Neuronal stem cell (in vitro differentiated cells): ENCODE results near the gene APOBR.
"Not testable (repeated sequence)": the region's sequence is repeated elsewhere in the genome, so short reads cannot be mapped to it uniquely, and the experiment has no call there.

Experiments
- DNase-seq: peaks from one replicate; pipeline ENCODE4 v3.0.0-alpha.2; 2013; ENCODE audit warnings: low spot score
- H2AFZ ChIP-seq: one replicate; pipeline ENCODE4 v1.6.1; 2013; ENCODE audit warnings: mild to moderate bottlenecking, low read length, inconsistent platforms
- H2AK5ac ChIP-seq: 2 replicates; pipeline ENCODE4 v1.6.1; 2013; ENCODE audit warnings: low read depth, mild to moderate bottlenecking, inconsistent platforms, low read length, moderate library complexity, mixed read lengths
- H2BK120ac ChIP-seq: 2 replicates; pipeline ENCODE4 v1.6.1; 2013; ENCODE audit warnings: low read depth, mild to moderate bottlenecking, inconsistent platforms, low read length, moderate library complexity, mixed read lengths
- H2BK12ac ChIP-seq: one replicate; pipeline ENCODE4 v1.6.1; 2013; ENCODE audit warnings: low read length, inconsistent platforms
- H2BK15ac ChIP-seq: 2 replicates; pipeline ENCODE4 v1.6.1; 2013; ENCODE audit warnings: mild to moderate bottlenecking, low read length, inconsistent platforms, mixed read lengths
- H2BK5ac ChIP-seq: one replicate; pipeline ENCODE4 v1.6.1; 2013; ENCODE audit warnings: inconsistent platforms, mild to moderate bottlenecking, low read length, moderate library complexity
- H3K14ac ChIP-seq: one replicate; pipeline ENCODE4 v1.6.1; 2013; ENCODE audit warnings: low read length, inconsistent platforms
- H3K18ac ChIP-seq: 2 replicates; pipeline ENCODE4 v1.6.1; 2013; ENCODE audit warnings: low read length, inconsistent platforms
- H3K23ac ChIP-seq: 2 replicates; pipeline ENCODE4 v1.6.1; 2013; ENCODE audit warnings: low read depth, mild to moderate bottlenecking, mixed read lengths, low read length, inconsistent platforms; ENCODE audit not compliant: poor library complexity
- H3K27ac ChIP-seq: replicated peaks from 3 replicates; pipeline ENCODE4 v1.5.1; 2013; ENCODE audit warnings: low read length, inconsistent platforms
- H3K27me3 ChIP-seq, 3 experiments: 2 replicates each; pipeline ENCODE4 v1.6.1; 2013; ENCODE audit warnings: low read length in 3 of 3, mild to moderate bottlenecking in 2 of 3, inconsistent platforms in 1 of 3, low read depth in 1 of 3, mixed read lengths in 1 of 3, moderate library complexity in 1 of 3; ENCODE audit not compliant: control insufficient read depth in 3 of 3, insufficient read depth in 3 of 3
- H3K36me3 ChIP-seq, 2 donors: replicated peaks in 1 of 2; 2 replicates each; pipeline ENCODE4 v1.6.1; 2013; ENCODE audit warnings: low read length in 2 of 2; ENCODE audit not compliant: control insufficient read depth in 2 of 2, insufficient read depth in 2 of 2
- H3K4ac ChIP-seq: 2 replicates; pipeline ENCODE4 v1.6.1; 2013; ENCODE audit warnings: inconsistent platforms, mild to moderate bottlenecking, low read length, moderate library complexity
- H3K4me1 ChIP-seq, 2 donors: 1 replicate in 1 of 2; 2 replicates in 1 of 2; pipeline ENCODE4 v1.6.1; 2013; ENCODE audit warnings: low read length in 2 of 2, low read depth in 1 of 2; ENCODE audit not compliant: control insufficient read depth in 2 of 2, insufficient read depth in 1 of 2
- H3K4me2 ChIP-seq: one replicate; pipeline ENCODE4 v1.6.1; 2013; ENCODE audit warnings: mild to moderate bottlenecking, low read length, inconsistent platforms; ENCODE audit not compliant: insufficient read depth, poor library complexity, severe bottlenecking
- H3K4me3 ChIP-seq, 2 donors: 2 replicates each; pipeline ENCODE4 v1.5.1; 2013; ENCODE audit warnings: low read length in 2 of 2, mild to moderate bottlenecking in 2 of 2, inconsistent platforms in 1 of 2, moderate library complexity in 1 of 2
- H3K79me1 ChIP-seq: one replicate; pipeline ENCODE4 v1.6.1; 2013; ENCODE audit warnings: low read depth, mild to moderate bottlenecking, inconsistent platforms, low read length, moderate library complexity
- H3K9ac ChIP-seq: one replicate; pipeline ENCODE4 v1.6.1; 2013; ENCODE audit warnings: mild to moderate bottlenecking, low read depth, low read length, inconsistent platforms; ENCODE audit not compliant: poor library complexity
- H3K9me3 ChIP-seq, 2 donors: replicated peaks in 1 of 2; 2 replicates each; pipeline versions ENCODE3 to v1.6.1; 2013; ENCODE audit warnings: low read length in 2 of 2, mild to moderate bottlenecking in 2 of 2, inconsistent platforms in 1 of 2, low read depth in 1 of 2, mixed read lengths in 1 of 2, moderate library complexity in 1 of 2; ENCODE audit not compliant: control insufficient read depth in 2 of 2, insufficient read depth in 1 of 2
- H4K8ac ChIP-seq: one replicate; pipeline ENCODE4 v1.6.1; 2013; ENCODE audit warnings: low read depth, mild to moderate bottlenecking, inconsistent platforms, low read length, moderate library complexity
- H4K91ac ChIP-seq: one replicate; pipeline ENCODE4 v1.6.1; 2013; ENCODE audit warnings: low read length, low read depth, mild to moderate bottlenecking, inconsistent platforms; ENCODE audit not compliant: poor library complexity
- WGBS, 2 donors: extraction: QIAGEN DNeasy Blood & Tissue Kit; methylation state at CpG; one replicate each; pipeline ENCODE4 v1.1.7; 2013; ENCODE audit warnings: missing lambda C conversion rate in 2 of 2, mixed read lengths in 1 of 2; ENCODE audit not compliant: insufficient read length in 2 of 2, insufficient replicate concordance in 1 of 2; ENCODE audit errors: extremely low coverage in 2 of 2; 5-methylcytosine and 5-hydroxymethylcytosine counted together

The APOBR gene

DNA sequence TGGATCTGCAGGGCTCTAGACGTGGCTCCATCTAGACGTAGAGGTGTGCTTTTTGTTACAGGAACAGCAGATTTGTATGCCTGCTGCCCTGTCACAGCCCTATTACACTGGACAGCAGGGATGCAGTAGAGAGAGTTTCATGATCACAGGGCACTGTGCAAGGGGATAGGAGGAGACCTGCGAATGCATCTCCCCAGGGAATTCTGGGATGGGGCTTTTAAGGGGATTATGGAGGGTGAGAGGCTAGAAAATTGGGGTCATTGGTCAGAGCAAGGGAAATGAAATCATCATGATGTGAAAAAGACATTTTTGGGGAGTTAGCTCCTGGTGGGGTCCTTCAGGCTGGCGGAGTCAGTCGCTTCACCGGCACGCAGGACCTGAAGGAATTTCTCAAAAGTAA is 48.2 kb downstream of the APOBR start:
- peak overlapping the region; percentile 50 for H3K9ac ChIP-seq
- WGBS, 2 donors: no CpG with 5 or more reads among the region's 7 CpGs
- no peak overlapping the region for H4K91ac ChIP-seq
- no peak for DNase-seq
- H2BK12ac ChIP-seq: no peak overlapping the region
- H3K18ac ChIP-seq: no peak overlapping the region
- no peak overlapping the region for H3K14ac ChIP-seq
- H3K27ac ChIP-seq: no peak overlapping the region
- no peak overlapping the region for H3K4me2 ChIP-seq
- H3K4me3 ChIP-seq: no peak overlapping the region
- no peak overlapping the region for H3K4ac ChIP-seq
- H2AFZ ChIP-seq: peak overlapping the region; percentile 22
- no peaks in the 10 kb centered on the region for H3K36me3 ChIP-seq
- H3K4me1 ChIP-seq: no peaks in the 10 kb centered on the region
- H4K8ac ChIP-seq: no peak overlapping the region
- H3K9me3 ChIP-seq: no peaks in the 10 kb centered on the region
- no peak overlapping the region for H2BK5ac ChIP-seq
- H3K23ac ChIP-seq: no peak overlapping the region
- H2BK15ac ChIP-seq: no peak overlapping the region
- no peak overlapping the region for H2BK120ac ChIP-seq
- H2AK5ac ChIP-seq: no peak overlapping the region
- no peaks in the 10 kb centered on the region for H3K27me3 ChIP-seq
- H3K79me1 ChIP-seq: peaks cover 1% of the 10 kb centered on the region

DNA sequence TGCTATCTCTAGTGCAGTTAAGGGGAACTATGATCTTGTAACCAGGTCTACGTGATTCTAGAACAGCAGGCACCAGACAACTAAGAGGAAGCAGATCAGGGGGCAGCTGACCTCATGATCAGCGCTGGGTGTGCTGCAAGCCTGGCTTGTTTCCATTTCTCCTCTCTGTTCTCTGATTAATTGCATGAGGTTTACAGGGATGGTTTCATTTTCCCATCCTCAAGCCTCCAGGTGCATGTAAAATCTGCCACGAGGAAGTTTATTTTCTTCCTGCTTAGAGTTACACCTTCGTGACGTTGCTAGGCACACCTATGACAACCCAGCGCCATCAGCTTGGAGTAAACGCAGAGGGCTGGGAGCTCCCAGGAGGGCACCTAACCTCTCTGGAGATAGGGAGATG is 48.6 kb downstream of the APOBR start:
- Histone ChIP-seq H3K4me1 (no peaks in the 10 kb centered on the region), H3K9me3 (no peaks in the 10 kb centered on the region), H3K18ac (no peak overlapping the region), H2AK5ac (no peak overlapping the region), H3K9ac (no peak overlapping the region), H3K23ac (no peak overlapping the region), H2BK12ac (no peak overlapping the region), H4K91ac (no peak overlapping the region), H2BK5ac (no peak overlapping the region), H3K27me3 (no peaks in the 10 kb centered on the region), H3K27ac (no peak overlapping the region), H3K4ac (no peak overlapping the region), H3K4me3 (no peak overlapping the region), H3K79me1 (peaks cover 1% of the 10 kb centered on the region), H2BK15ac (no peak overlapping the region), H2BK120ac (no peak overlapping the region), H3K36me3 (no peaks in the 10 kb centered on the region), H3K14ac (no peak overlapping the region), H4K8ac (no peak overlapping the region), H3K4me2 (no peak overlapping the region), H2AFZ (peak overlapping the region; percentile 22)
- WGBS, 2 donors: no CpG with 5 or more reads among the region's 7 CpGs
- no peak for DNase-seq

DNA sequence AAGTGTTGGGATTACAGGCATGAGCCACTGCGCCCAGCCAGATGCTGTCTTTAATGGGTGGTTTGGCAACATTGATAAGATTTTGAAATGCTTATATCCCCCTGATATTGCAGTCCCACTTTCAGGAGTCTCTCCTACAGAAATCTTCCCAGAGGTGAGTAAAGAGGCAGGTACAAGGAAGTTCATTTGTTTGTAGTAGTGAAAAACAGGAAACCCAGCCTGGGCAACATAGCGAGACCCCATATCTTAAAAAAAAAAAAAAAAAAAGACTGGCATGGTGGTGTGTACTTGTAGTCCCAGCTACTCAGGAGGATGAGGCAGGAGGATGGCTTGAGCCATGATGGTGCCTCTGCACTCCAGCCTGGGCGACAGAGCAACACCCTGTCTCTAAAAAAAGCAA is 50.6 kb downstream of the APOBR start:
- Histone ChIP-seq H3K9me3 (no peaks in the 10 kb centered on the region), H2BK120ac (no peak overlapping the region), H3K4me2 (no peak overlapping the region), H4K91ac (no peak overlapping the region), H3K4ac (no peak overlapping the region), H2BK12ac (no peak overlapping the region), H3K79me1 (peaks cover 1% of the 10 kb centered on the region), H3K18ac (no peak overlapping the region), H2BK15ac (no peak overlapping the region), H3K14ac (no peak overlapping the region), H3K23ac (no peak overlapping the region), H2AK5ac (no peak overlapping the region), H2BK5ac (no peak overlapping the region), H3K4me1 (no peaks in the 10 kb centered on the region), H3K27ac (no peak overlapping the region), H3K4me3 (no peak overlapping the region), H3K27me3 (no peaks in the 10 kb centered on the region), H2AFZ (no peak overlapping the region), H3K9ac (no peak overlapping the region), H3K36me3 (no peaks in the 10 kb centered on the region), H4K8ac (no peak overlapping the region)
- WGBS, 2 donors: no CpG with 5 or more reads among the region's 3 CpGs
- DNase-seq: no peak

DNA sequence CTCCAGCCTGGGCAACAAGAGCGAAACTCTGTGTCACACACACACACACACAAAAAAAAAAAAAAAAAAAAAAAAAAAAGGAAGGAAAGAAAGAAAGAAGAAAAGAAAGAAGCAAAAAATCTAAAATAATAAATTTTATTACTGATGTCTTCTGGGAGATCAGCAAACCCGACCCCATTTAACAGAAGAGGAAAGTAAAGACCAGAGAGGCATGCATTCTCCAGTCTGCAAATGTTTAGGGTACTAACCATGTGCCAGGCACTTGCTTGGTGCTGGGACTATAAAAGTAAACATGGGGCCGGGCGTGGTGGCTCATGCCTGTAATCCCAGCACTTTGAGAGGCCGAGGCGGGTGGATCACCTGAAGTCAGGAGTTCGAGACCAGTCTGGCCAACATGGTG is 51.5 kb downstream of the APOBR start:
- not testable (repeated sequence) for H3K36me3 ChIP-seq, DNase-seq, H3K4me2 ChIP-seq, H3K14ac ChIP-seq, H3K4ac ChIP-seq, H4K91ac ChIP-seq, H3K79me1 ChIP-seq, H4K8ac ChIP-seq, H3K27me3 ChIP-seq, H2BK12ac ChIP-seq, H2BK15ac ChIP-seq, H3K9me3 ChIP-seq, H3K18ac ChIP-seq, H3K4me3 ChIP-seq, H3K23ac ChIP-seq, H3K27ac ChIP-seq, H3K4me1 ChIP-seq, H3K9ac ChIP-seq, H2AK5ac ChIP-seq, H2BK5ac ChIP-seq, H2AFZ ChIP-seq, H2BK120ac ChIP-seq
- WGBS, 2 donors: no CpG with 5 or more reads among the region's 7 CpGs
